Activated gamma-delta T cell treated with anti-CD3 and anti-CD28 coated beads, Interleukin-2, amount 50 U/mL, for 16 hours (primary cell): ENCODE results near the gene ADGRL4.
"Not testable (repeated sequence)": the region's sequence is repeated elsewhere in the genome, so short reads cannot be mapped to it uniquely, and the experiment has no call there.

Experiments used
- DNase-seq: peaks from one replicate; pipeline ENCODE4 v3.0.0-alpha.2; 2020; ENCODE audit warnings: low read depth

Gene ADGRL4

GRCh38 chr1:79006564-79006963, at the start of gene ADGRL4:
ADGRL4 (minus strand) TSS chr1:79006730; CDS start chr1:79006654, 76 bp downstream.
- no peak for DNase-seq

- DNase-seq = no peak
These were observed 49.3 kb upstream of the ADGRL4 start for GRCh38 chr1:79055856-79056255.

- DNase-seq = no peak
These were observed 46.4 kb upstream of the ADGRL4 start for GRCh38 chr1:79052829-79053449.

- no peak for DNase-seq
These were observed 38.6 kb upstream of the ADGRL4 start for GRCh38 chr1:79044974-79045650.

- no peak for DNase-seq
These were observed 37.0 kb upstream of the ADGRL4 start for GRCh38 chr1:79043506-79043905.

- no peak for DNase-seq
These were observed 36.0 kb upstream of the ADGRL4 start for GRCh38 chr1:79042539-79042938.

- DNase-seq = no peak
These were observed 35.6 kb upstream of the ADGRL4 start for GRCh38 chr1:79042117-79042516.

- DNase-seq = no peak
These were observed 35.1 kb upstream of the ADGRL4 start for GRCh38 chr1:79041666-79042065.

- DNase-seq = no peak
These were observed 34.0 kb upstream of the ADGRL4 start for GRCh38 chr1:79040424-79041082.

GRCh38 chr1:79037085-79037484, 30.6 kb upstream of the ADGRL4 start:
- DNase-seq = no peak

GRCh38 chr1:79012500-79012899, 6.0 kb upstream of the ADGRL4 start:
- DNase-seq = no peak

- no peak for DNase-seq
These were observed 4.1 kb upstream of the ADGRL4 start for GRCh38 chr1:79010589-79010988.

- no peak for DNase-seq
These were observed 585 bp downstream of the ADGRL4 start for GRCh38 chr1:79005945-79006344.

GRCh38 chr1:79004916-79005315, 1.6 kb downstream of the ADGRL4 start:
- no peak for DNase-seq

GRCh38 chr1:78996791-78997190, 9.7 kb downstream of the ADGRL4 start:
- no peak for DNase-seq

GRCh38 chr1:78987042-78987441, 19.5 kb downstream of the ADGRL4 start:
- no peak for DNase-seq

GRCh38 chr1:78980511-78980910, 26.0 kb downstream of the ADGRL4 start:
- DNase-seq = no peak

GRCh38 chr1:78972723-78973122, 33.8 kb downstream of the ADGRL4 start:
- DNase-seq = no peak

- not testable (repeated sequence) for DNase-seq
These were observed 39.4 kb downstream of the ADGRL4 start for GRCh38 chr1:78967091-78967490.

- DNase-seq = no peak
These were observed 47.8 kb downstream of the ADGRL4 start for GRCh38 chr1:78958711-78959110.

GRCh38 chr1:78950826-78951225, 55.7 kb downstream of the ADGRL4 start:
- DNase-seq = no peak

GRCh38 chr1:78949227-78949626, 57.3 kb downstream of the ADGRL4 start:
- no peak for DNase-seq

- DNase-seq = no peak
These were observed 87.4 kb downstream of the ADGRL4 start for GRCh38 chr1:78919150-78919549.
